Activated gamma-delta T cell treated with Interleukin-2 at 50 U/mL for 16 hours (primary cell): ENCODE measurements around the gene KNSTRN.

Experiments
- DNase-seq: peaks from one replicate; pipeline ENCODE4 v3.0.0-alpha.2; 2020

Gene KNSTRN

DNA sequence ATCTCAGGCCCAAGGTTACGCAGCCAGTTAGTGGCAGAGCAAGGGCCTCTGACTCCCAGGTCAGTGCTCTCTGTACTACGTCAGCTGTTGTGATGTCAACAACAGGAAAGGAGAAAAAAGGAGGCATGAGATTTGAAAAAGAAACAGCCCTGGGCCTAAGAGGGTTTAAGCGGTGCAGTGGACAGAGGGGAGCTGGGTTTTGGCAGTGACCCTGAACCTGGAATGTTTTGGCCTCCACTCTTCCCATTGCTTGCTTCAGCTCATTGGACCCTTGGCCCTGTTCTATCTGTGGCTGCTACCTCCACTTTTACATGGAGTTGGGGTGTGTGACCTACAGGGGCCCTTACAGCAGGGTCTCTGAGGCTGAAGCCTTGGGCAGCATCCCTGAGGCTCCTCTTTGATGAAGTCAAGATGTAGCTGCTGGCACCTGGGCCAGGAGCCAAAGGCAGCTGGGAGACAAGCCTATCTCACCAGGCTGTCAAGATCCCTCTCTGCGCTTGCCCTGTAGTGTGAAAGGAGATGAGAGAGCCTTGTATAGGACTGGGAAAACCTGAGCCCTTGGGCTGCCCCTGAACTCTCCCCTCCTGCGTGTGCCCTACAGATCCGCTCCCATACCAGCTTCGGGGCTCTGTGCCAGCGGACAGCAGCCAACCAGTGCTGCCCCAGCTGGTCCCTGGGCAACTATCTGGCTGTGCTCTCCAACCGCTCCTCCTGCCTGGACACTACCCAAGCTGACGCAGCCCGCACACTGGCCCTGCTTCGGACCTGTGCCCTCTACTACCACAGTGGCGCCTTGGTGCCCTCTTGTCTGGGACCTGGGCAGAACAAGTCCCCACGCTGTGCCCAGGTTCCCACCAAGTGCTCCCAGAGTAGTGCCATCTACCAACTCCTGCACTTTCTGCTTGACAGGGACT, 15.8 kb upstream of the KNSTRN start:
- no peak for DNase-seq

DNA sequence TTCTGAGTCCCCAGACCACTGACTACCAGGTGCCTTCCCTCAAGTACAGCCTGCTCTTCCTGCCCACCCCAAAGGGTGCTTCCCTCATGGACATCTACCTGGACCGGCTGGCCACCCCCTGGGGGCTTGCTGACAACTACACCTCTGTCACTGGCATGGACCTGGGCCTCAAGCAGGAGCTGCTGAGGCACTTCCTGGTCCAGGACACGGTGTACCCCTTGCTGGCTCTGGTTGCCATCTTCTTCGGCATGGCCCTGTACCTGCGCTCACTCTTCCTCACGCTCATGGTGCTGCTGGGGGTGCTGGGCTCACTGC, 15.2 kb upstream of the KNSTRN start:
- DNase-seq, result no peak

DNA sequence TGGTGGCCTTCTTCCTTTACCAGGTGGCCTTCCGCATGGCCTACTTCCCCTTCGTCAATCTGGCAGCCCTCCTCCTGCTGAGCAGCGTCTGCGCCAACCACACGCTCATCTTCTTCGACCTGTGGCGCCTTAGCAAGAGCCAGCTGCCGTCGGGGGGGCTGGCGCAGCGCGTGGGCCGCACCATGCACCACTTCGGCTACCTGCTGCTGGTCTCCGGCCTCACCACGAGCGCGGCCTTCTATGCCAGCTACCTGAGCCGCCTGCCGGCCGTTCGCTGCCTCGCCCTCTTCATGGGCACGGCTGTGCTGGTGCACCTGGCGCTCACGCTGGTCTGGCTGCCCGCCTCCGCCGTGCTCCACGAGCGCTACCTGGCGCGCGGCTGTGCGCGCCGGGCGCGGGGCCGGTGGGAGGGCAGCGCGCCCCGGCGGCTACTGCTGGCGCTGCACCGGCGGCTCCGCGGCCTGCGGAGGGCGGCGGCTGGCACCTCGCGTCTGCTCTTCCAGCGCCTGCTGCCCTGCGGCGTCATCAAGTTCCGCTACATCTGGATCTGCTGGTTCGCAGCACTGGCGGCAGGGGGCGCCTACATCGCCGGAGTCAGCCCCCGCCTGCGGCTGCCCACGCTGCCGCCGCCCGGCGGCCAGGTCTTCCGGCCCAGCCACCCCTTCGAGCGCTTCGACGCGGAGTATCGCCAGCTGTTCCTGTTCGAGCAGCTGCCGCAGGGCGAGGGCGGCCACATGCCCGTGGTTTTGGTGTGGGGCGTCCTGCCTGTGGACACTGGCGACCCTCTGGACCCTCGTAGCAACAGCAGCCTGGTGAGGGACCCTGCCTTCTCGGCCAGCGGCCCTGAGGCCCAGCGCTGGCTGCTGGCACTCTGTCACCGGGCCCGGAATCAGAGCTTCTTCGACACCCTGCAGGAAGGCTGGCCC, 14.6 kb upstream of the KNSTRN start:
- peak; percentile 82 for DNase-seq

DNA sequence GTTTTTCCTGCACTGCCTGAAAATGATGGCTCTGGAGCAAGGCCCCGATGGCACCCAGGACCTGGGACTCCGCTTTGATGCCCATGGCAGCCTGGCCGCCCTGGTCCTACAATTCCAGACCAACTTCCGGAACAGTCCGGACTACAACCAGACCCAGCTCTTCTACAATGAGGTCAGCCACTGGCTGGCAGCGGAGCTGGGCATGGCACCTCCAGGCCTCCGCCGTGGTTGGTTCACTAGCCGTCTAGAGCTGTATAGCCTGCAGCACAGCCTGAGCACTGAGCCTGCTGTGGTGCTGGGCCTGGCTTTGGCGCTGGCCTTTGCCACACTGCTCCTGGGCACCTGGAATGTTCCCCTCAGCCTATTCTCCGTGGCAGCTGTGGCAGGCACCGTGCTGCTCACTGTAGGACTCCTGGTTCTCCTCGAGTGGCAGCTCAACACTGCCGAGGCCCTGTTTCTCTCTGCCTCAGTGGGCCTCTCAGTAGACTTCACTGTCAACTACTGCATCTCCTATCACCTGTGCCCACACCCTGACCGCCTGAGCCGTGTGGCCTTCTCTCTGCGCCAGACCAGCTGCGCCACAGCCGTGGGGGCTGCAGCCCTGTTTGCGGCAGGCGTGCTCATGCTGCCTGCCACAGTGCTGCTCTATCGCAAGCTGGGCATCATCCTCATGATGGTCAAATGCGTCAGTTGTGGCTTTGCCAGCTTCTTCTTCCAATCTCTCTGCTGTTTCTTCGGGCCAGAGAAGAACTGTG, 13.6 kb upstream of the KNSTRN start:
- DNase-seq, result no peak

DNA sequence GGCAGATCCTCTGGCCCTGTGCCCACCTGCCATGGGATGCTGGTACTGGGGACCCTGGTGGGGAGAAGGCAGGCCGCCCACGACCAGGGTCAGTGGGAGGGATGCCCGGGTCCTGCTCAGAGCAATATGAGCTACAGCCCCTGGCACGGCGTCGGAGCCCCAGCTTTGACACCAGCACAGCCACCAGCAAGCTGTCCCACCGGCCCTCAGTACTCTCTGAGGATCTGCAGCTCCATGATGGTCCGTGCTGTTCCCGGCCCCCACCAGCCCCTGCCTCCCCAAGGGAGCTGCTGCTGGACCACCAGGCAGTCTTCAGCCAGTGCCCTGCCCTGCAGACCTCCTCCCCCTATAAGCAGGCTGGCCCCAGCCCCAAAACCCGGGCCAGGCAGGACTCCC, 13.0 kb upstream of the KNSTRN start:
- DNase-seq, result no peak

DNA sequence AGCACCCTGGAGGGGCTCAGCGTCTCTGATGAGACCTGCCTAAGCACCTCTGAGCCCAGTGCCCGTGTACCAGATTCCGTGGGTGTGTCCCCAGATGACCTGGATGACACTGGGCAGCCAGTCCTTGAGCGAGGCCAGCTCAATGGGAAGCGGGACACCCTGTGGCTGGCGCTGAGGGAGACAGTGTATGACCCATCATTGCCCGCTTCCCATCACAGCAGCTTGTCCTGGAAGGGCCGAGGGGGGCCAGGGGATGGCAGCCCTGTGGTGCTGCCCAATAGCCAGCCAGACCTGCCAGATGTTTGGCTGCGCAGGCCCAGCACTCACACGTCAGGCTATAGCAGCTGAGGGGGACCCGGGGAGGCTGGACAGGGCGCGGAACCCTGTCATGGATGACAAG, 12.6 kb upstream of the KNSTRN start:
- DNase-seq, result no peak

DNA sequence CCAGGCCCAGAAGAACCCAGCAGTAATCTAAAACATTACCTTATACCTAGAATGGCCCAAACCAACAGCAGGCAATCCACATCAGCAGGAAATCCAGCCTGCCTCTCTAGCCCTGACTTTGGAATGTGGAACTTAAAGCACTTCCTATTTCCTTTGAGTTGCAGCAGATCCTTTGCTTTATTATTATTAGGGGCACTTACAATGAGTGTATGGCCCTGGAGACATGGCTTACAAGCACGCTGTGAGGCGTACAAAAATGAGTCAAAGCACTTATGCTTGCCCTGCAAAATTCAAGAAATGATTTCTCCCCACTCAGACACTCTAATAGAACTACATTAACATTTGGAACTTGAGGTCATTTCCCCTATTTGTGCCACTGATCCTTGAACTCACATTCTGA, 9.5 kb upstream of the KNSTRN start:
- DNase-seq, result no peak

DNA sequence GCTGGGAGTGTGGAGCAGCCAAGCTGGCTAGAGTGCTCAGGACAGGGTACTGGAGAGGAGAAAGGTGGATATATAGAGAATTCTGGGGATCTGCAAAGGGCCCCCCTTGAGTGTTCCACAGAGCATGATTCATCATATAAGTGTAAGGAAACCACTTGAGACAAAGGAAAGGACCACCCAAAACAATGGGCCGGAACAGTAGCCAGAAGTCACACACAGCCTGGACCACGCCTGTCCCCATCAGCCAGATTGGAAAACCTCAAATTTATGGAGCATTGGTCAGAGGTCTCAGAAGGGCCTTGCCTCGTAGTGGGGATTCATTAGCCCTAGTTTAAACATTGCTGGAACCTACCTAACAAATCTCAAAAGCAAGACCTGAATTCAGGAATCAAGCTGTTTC, 4.9 kb upstream of the KNSTRN start:
- DNase-seq, result no peak

DNA sequence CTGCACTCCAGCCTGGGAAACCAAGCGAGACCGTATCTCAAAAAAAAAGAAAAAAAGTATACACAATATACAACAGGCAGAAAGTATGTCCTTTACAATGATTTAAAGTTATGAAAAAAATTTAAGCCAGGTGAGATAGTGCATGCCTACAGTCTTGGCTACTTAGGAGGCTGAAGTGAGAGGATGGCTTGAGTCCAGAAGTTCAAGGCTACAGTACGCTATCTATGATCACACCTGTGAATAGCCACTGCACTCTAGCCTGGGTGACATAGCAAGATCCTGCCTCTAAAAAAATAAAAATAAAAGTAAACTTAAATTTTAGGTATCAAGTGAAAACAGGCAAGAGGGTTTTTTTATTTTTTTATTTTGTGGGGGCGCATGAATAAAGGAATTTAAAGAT, 3.1 kb upstream of the KNSTRN start:
- no peak for DNase-seq

DNA sequence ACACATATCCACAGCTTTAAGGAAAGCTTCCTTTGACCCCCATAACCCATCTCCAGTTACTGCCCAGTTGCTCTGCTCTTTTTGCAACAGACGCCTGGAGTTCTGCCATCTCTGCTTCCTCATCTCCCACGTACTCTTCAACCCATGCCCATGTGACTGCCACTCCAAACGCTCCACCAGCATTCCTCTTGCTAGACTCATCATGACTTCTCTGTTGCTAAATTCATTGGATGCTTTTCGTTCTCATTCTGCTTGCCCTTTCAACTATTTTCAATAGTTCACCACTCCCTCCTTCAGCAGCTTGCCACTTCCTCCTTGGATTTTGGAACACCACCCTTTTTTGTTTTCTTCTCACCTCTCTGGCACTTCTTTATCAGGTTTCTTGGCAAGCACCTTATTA, 2.7 kb upstream of the KNSTRN start:
- DNase-seq, result no peak

DNA sequence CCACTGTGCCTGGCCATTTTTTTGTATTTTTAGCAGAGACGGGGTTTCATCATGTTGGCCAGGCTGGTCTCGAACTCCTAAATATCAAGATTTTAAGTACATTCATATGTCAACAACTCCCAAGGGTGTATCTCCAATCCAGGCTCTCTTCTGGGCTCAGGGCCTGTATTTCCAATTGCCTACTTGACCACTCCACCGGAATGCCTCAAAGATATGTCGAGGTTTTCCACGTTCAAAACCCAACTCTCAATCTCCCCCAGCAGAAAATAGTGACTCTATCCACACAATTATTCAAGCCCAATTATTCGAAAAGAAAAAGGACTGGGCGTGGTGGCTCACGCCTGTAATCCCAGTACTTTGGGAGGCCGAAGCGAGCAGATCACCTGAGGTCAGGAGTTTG, 1.9 kb upstream of the KNSTRN start:
- DNase-seq, result no peak

DNA sequence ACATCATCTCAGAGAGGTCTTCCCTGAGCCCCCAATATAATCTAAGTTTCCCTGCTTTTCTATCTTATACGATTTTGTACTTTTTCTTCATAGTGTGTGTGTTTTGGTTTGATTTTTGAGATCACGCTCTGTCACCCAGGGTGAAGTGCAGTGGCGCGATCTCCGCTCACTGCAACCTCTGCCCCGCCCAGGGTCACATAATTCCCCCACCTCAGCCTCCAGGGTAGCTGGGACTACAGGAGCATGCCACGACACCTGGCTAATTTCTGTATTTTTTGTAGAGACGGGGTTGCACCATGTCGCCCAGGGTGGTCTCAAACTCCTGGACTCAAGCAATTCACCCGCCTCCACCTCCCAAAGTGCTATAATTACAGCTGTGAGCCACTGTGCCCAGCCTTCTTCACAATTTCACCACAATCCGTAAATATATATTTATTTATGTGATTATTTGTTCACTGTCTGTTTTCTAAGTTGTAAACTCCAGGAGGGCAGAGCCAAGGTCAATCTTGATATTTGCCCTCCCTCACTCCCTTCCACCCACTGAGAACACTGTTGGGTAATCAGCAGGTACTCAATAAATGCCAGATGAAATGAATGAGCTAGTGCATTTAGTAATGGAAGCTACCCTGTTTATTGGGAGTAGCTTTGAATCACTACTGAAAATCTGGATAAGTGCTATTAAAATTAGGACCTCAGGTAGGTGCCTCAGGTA, 547 bp upstream of the KNSTRN start:
- DNase-seq, result no peak

DNA sequence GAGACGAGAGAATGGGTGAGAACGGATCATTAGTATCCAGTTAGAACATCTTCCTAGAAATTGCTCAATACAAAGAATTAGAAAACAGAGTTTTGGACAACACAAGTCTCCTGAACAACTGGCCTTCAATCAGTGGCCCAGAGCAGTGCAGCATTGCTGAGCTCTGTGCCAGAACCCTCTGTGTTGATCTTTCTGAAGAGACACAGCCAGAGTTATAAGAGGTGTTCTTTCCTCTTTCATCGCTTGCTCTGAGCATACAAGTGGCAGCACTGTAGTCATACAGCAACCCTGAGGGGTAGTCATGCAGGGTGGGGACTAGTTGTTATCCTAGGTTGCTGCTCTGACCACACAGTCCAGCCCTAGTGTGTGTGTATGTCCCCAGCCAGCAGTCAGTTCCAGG, 4.0 kb downstream of the KNSTRN start:
- no peak for DNase-seq

DNA sequence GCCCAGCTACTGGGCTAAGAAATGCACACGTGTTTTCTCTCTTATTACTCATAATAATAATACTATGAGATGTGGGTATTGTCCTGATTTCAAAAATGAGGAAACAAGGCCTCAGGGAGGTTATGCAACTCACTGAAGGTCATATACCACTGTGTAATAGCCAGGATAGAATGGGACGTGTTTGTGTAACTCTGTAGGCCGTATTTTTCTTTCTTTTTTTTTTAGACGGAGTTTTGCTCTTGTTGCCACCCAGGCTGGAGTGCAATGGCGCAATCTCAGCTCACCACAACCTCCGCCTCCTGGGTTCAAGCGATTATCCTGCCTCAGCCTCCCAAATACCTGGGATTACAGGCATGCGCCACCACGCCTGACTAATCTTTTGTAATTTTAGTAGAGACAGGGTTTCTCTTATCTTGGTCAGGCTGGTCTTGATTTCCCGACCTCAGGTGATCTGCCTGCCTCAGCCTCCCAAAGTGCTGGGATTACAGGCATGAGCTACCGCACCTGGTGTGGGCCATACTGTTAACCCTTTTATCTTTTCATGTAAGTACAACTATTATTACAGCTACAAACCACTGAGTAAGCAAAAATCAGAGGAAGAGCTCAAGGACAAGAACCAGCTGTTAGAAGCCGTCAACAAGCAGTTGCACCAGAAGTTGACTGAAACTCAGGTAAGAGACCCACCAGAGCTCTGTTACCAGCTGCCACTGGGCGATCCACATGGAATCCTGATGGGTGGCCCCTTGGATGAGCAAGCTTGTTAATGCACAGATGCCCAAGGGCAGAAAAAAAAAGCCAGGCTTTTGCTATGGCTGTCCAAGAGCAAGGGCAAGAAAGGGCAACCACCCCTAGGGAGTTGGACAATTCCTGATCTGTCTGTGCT, 6.7 kb downstream of the KNSTRN start:
- no peak for DNase-seq

DNA sequence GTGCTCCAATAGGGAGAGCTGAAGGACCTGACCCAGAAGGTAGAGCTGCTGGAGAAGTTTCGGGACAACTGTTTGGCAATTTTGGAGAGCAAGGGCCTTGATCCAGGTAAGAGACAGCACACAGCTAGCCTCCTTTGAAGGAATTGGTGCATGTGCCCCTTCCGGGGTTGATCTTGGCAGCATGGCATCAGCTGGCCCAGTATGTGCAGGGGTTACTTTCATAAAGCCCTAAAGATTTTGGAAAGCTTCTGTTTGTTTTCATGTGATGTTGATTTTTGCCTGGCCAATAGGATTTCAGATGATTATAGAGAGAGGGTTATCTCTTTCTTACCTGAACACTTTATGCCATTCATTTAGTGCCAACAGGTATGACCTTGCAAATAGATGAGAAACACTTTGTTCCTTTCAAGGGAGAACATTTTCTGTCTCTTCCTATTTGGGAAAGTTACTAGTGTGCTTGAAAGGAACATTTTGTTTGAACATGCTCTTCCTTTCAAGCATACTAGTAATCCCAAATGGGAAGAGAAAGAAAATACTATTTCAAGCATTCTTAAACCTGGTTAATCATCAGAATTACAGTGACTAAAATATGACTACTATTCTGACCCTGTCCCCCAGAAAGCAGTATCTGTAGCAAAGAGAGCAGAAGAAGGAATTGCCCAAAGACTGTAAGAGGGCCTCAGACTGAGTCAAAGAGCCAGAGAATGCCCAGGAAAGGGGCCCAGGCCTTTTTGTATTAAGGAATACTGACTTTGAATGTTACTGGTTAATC, 7.5 kb downstream of the KNSTRN start:
- DNase-seq, result no peak

DNA sequence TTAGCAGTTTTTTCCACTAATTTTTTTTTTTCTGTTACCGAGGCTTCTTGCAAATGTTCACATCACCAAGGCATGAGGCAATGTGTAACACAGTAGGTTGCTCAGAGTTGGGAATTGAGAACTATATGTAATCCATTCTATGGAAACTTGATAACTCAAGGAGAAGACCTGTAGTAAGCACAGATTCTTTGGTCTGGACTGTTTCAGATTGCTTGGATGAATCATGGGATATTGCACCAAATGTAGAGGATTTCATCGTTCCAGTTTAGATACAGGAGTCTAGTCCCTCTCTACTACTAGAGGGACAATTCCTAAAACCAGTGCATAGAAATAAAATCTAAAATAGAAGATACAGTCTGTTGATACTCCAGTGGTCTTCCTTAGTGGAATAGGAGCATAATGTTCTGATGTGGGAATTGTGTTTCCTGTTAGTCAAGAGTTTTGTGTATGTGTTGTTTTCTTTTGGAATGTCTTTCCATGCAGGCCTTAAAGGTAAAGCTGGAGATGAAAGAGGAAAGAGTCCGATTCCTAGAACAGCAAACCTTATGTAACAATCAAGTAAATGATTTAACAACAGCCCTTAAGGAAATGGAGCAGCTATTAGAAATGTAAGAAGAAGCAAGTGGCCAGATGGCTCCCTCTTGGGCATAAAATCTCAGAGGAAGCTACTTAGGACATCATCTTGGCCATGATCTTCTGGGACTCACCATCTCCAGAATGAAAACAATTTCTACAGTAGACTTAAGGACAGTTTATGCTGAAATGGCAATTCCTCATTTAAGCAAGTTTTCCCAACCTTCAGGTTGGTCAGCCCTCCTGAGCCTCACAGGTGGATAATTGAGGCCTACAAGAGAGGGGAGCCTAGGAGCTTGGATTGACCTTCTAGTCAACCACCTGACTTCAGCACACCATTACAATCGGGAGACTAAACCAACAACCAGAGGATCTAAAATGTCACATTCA, 10.7 kb downstream of the KNSTRN start:
- no peak for DNase-seq

DNA sequence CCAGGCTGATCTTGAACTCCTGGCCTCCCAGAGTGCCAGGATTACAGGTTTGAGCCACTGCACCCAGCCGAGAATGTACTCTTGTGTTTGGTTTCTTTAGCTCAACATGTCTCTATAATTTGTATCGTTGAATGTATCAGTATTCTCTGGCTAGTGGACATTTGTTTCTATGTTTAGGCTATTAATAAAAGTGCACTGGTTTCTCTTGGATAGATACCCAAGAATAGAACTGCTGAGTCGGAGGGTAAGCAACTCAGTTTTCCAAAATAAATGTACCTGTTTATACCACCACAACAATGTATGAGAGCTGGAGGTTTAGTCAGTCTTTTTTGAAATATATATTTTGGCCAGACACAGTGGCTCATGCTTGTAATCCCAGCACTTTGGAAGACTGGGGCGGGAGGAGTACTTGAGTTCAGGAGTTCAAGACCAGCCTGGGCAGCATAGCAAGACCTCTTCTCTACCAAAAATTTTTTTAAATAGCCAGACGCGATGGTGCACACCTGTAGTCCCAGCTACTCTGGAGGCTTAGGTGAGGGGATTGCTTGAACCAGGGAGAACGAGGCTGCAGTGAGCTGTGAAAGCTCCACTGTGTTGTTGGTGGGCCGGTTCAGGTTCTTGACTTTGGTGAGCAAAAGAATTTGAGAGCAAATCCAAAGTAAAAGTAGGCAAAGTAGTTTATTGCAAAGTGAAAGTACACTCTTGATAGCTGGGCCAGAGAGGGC, 15.3 kb downstream of the KNSTRN start:
- no peak for DNase-seq

DNA sequence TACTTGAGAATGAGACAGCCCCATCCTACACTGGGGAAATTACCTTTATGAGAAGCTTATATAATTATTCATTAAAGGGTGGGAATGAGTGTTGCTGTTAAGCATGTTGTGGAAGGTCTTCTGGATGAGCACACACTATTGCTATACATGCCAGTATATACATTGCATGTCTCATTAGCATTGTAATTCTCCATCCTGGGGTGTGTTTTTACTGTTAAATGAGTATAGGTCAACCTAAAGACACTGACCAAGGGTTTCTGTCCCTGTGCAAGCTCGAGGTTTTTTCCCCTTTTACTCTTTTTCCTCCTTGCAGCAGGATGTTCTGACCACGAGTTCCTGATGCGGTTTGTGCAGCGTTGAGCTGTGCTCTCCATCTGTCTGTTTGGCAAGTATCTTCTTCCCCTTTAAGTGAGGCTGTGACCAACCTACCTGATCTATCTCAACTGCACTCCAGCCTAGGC, 15.9 kb downstream of the KNSTRN start:
- no peak for DNase-seq

DNA sequence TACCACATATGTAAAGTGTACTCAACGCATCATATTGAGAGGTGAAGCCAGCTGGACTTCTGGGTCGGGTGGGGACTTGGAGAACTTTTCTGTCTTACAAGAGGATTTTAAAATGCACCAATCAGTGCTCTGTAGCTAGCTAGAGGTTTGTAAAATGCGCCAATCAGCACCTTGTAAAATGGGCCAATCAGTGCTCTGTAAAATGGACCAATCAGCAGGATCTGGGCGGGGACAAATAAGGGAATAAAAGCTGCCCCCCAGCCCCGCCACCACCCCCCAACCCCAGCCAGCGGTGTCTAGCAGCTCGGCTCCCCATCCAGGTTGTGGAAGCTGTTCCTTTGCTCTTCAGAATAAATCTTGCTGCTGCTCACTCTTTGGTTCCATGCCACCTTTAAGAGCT, 16.8 kb downstream of the KNSTRN start:
- no peak for DNase-seq
